H54 (cell line): ENCODE results near the gene ZNF213.

Experiments used
- DNase-seq: peaks from one replicate; pipeline ENCODE4 v3.0.0; 2011; ENCODE audit warnings: low spot score, mixed read lengths; ENCODE audit not compliant: insufficient read length
- FAIRE-seq: peaks from 3 replicates; lab custom pipeline; 2011; peaks lifted over from hg19 to GRCh38; lab: Jason Lieb, UNC
- POLR2A ChIP-seq: IDR thresholded peaks from 2 replicates; pipeline ENCODE4 v1.6.1; 2011; ENCODE audit warnings: low read depth, mild to moderate bottlenecking, low read length

Gene ZNF213

GRCh38 chr16:3143598-3144320 is 8.9 kb downstream of the ZNF213 start:
- DNase-seq (no peak), FAIRE-seq (no peak)
- no peak for TF ChIP-seq POLR2A

- no peak for TF ChIP-seq POLR2A
- DNase-seq (no peak), FAIRE-seq (no peak)
Measured at GRCh38 chr16:3144321-3144983, 9.6 kb downstream of the ZNF213 start.

- DNase-seq: no peak
- no peak for TF ChIP-seq POLR2A
- FAIRE-seq: no peak
Measured at GRCh38 chr16:3145151-3145550, 10.3 kb downstream of the ZNF213 start.

- DNase-seq: no peak
- no peak for FAIRE-seq
- TF ChIP-seq POLR2A: no peak
Measured at GRCh38 chr16:3145660-3146059, 10.8 kb downstream of the ZNF213 start.

- TF ChIP-seq POLR2A: no peak
- no peak for FAIRE-seq
- no peak for DNase-seq
Measured at GRCh38 chr16:3147046-3147756, 12.4 kb downstream of the ZNF213 start.

GRCh38 chr16:3147757-3148104 is 12.9 kb downstream of the ZNF213 start:
- no peak for TF ChIP-seq POLR2A
- FAIRE-seq: no peak
- DNase-seq: no peak

DNA sequence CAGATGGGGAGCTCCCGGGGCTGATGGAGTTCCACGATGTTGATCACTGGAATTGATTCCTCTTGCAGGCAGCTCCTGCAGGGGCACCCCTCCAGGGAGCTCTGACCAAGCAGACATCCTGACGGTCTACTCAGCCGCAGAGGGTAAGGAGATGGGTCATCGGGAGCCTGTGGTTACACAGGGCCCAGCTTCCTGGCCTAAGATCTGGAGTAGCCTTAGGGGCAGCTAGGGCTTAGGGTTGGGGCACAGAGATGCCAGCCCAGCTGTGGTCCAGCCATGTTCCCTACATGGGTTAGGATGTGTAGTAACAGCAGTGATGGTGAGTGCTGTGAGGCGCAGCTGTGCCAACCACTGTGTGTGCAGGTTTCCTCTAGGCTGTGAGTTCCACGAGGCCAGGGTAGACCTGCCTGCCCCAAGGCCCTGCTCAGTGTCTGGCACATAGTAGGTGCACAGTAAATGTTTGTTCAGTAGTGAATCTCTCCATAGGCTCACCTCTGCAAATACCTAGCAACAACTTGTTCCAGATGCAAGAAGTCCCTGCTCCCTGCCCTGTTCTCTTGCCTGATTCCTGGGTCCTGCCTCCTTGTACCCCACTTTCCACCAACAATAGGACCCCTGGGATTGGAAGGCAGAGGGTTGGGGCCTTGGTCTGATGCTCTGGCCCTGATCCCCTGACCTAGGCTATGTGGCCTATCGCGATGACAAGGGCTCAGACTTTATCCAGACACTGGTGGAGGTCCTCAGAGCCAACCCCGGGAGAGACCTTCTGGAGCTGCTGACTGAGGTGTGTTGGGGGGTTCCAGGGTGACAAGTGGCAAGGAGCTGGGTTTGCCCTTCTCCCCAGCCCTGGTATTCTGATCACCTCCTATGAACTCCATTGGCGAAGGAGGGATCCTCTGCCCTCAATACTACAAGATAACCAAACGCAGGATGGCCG is 13.7 kb downstream of the ZNF213 start:
- TF ChIP-seq POLR2A: no peak

GRCh38 chr16:3149193-3149530 is 14.3 kb downstream of the ZNF213 start:
- DNase-seq (no peak), FAIRE-seq (no peak)
- TF ChIP-seq POLR2A: no peak

More for the DNA sequence above, 13.7 kb downstream of the ZNF213 start:
- FAIRE-seq (no peak), DNase-seq (no peak)

GRCh38 chr16:3149630-3150345 is 15.0 kb downstream of the ZNF213 start:
- DNase-seq: no peak
- no peak for TF ChIP-seq POLR2A
- no peak for FAIRE-seq

DNA sequence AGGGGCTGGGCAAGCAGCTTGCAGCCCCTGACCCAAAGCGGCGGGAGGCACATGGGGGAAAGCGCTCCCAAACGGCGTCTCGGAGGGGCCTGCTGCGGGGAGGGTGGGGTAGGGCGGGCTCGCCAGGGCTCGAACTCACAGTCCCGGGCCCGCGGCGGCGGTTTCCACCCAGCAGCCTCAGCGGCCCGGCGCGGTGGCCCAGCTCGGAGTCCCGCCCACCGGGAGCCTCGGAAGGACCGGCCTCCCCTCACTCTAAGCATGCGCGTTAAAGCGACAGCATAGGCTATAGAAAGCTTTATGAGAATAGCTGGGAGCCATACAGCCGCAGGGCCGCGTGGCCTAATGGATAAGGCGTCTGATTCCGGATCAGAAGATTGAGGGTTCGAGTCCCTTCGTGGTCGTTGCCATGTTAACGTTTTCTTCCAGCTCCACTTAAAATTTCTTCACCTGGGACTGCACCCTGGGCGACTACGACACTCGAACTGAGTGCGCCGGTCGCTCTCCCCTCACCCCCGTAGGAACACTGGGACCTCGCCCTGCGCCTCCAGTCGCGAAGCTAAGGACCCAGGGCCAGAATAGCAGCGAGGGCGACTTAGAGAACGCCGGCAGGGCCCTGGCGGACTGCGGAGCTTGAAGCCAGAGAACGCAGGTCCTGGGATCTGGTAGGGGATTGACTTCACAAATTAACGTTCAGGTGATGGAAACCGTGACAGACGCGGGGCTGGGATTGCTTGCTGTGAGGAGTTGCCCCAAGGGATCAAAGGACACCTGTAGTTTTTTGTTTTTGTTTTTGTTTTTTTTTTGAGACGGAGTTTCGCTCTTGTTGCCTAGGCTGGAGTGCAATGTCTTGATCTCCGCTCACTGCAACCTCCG is 15.8 kb downstream of the ZNF213 start:
- peak; percentile 92 for DNase-seq
- FAIRE-seq: no peak
- TF ChIP-seq POLR2A: no peak

DNA sequence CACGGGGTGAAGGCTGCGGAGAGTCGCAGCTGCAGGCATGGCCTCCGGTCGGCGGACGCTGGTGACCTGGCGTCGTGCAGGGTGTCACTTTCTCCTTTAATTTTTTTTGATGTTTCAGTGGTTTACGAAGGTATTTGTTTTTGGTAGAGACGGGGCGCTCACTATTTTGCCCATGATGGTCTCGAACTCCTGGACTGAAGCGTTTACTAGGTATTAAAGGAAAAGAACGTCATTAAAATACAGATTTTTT is 17.1 kb downstream of the ZNF213 start:
- DNase-seq (no peak), FAIRE-seq (no peak)
- TF ChIP-seq POLR2A: no peak

- no peak for TF ChIP-seq POLR2A
- FAIRE-seq (no peak), DNase-seq (peak; percentile 67)
Measured at GRCh38 chr16:3152277-3152990, 17.6 kb downstream of the ZNF213 start.
